Measurements from ENCODE around the gene MET.
"Not testable (repeated sequence)": the region's sequence is repeated elsewhere in the genome, so short reads cannot be mapped to it uniquely, and the experiment has no call there.

Gene MET

DNA sequence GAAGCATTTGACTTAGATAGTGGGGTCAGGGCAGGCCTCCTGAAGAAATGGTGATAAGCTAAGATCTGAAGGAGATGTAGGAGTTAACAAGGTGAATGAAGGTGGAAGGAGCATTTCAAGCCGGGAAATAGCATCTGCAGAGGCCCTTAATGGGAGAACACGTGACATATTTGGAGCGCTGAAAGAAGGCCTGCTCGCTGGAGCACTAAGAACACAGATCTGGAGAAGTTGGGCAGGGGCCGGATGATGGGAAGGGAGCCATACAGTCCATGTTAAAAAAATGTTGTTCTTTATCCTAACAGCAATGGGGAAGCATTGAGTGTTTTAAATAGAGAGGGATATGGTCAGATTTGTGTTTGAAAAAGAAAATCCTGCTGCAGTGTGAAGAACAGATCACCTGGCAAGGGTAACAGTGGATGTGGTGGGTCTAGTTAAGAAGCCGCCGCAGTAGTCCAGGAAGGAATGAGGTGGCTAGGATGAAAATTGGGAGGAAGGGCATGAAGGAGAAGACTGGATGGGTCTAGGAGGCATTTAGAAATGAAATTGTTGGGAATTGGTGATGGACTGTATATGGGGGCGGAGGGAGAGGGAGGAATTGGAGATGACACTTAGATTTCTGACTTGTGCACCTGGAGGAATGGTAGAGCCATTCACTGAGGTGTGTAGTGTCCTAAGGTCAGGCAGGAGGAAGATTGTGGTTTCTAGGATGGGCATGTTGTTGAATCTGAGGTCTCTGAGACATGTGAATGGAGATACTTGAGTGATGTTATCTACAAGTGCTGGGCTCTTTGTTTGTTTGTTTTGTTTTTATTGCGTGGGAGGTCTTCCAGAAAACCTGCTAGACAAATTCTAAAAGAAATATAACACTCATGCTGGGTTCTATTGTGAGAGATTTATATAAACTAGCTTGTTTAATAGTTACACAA is 58.4 kb downstream of the MET start:
- no peak for DNase-seq

DNA sequence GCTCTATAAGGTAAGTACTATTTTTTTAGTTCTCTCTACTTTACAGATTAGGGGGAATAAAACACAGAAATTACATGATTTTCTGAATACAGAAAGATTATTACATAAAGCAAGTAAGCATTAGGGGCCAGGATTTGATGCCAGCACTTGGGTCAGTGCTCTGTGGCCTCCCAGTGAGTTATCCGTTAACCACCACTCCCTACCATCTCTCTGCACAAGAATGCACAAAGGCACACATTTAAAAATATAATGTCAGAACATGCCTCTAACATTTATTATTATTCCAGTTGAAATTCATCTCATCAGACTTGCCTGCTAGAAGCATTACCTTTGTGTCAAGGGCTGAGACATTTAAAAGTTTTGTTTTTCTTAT is 59.0 kb downstream of the MET start:
- no peak for DNase-seq

DNA sequence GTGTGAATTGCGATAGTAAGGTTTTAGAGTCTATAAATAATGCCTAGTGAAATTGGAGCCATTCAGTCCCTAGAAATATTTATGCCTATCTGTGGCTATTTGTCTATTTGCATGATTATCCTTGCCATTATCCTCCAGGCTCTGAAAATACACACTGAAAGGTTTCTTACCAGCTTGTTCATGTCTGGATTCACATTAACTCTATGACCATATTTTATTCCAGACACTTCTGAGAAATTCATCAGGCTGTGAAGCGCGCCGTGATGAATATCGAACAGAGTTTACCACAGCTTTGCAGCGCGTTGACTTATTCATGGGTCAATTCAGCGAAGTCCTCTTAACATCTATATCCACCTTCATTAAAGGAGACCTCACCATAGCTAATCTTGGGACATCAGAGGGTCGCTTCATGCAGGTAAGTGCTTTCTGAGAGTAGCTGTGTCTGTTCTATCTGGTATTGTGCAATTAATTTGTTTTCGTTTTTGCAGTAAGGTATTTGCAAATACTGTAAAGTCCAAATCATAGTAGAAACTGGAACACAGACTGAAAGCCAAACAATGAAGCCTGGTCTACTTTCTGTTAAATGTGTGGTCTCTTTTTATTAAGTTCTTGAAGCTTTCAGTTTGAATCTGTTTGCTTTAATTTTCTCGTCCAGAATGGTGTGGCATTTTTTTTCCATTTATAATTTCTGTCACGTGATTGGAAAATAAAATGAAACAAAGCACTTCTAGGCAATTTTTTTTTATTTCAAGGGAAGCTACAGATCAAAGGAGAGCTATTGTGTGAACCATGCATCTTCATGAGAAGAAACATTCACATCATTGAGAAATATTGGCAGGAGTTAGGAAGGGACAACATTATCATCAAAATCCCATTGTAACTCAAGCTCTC is 59.7 kb downstream of the MET start:
- no peak for DNase-seq

DNA sequence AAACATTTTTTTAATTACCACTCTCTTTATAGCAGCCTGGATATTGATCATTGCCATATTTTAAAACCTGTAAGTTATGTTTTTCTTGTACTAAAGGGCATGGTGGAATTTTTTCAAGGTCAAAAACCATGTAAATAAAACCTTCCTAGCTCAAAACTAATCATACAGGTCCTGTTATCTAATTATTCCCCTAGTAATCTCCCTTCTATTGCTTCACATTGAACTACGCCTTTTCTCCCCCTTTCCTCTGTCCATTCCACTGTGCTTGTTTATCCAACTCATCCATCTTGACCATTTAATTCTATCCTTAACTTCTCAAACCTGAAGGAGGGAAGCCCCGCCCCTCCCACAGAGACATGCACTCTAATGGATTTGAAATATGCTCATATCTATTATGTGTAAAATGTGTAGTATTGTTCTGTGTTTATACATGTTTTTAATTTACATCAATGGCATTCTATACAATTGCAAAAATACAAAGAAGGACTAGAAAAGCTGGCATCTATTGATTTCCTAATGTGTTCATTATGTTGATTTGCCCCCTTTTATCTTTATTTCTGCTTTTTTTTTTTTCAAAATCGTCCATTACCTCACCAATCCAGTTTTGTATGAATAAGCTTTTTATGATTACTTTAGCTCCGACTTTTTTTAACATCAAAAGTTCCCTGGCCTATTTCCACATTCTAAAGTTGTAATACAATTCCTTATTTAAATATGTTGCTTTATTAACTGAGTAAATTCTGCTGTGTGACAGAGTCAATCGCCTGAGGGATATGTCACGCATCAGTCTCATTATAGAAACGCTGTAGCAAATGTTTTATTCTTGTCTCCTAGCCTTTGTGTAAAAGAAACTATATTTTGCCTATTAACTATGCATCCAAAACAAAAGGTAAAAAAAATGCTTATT is 61.0 kb downstream of the MET start:
- DNase-seq: no peak

DNA sequence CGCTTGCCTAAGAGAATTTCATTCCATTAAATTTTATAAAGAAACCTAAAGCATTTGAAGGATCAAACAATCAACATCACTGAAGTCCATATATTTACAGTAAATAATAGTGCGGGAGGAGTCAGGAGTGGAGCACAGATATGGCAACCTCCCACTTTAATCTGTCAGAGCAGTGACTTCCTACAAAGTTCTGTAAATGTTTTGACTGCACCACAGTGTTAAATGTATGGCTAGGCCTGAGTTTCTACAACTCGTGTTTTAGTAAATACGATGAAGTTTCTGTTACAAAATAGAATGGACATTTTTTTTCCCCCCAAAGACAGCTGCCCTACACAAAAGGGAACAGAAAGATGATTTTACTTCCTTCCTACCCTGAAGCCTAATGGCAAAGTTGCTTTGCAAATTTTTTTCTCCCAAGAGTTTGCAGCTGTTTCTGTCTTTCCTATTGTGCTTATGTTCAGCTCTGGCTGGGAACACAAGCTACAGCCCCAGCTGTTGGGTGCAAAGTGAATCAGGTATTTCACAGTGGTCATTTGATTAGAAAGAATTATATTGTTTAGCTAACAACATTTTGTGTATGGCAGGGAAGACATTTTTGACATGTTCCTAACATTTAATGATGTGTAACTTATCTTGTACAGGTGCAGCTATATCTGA is 62.1 kb downstream of the MET start:
- DNase-seq: no peak

DNA sequence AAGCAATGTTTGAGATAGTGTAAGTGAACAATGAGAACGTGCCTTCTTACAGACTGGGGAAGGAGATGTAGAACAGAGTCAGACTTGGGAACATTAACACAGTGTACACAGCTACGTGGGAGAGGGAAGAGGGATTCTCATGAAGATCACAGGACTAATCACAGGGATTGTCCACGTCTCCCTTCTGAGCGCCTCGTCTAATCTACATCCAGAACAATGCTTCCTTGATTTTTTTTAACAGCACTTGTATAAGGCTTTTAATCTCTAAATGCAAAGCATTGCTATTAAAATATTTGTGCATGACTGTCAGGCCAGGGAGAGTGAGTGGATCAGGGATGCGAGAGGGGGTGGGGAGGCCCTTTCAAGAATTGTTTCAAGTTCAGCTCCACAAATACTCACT is 62.7 kb downstream of the MET start:
- DNase-seq: no peak

DNA sequence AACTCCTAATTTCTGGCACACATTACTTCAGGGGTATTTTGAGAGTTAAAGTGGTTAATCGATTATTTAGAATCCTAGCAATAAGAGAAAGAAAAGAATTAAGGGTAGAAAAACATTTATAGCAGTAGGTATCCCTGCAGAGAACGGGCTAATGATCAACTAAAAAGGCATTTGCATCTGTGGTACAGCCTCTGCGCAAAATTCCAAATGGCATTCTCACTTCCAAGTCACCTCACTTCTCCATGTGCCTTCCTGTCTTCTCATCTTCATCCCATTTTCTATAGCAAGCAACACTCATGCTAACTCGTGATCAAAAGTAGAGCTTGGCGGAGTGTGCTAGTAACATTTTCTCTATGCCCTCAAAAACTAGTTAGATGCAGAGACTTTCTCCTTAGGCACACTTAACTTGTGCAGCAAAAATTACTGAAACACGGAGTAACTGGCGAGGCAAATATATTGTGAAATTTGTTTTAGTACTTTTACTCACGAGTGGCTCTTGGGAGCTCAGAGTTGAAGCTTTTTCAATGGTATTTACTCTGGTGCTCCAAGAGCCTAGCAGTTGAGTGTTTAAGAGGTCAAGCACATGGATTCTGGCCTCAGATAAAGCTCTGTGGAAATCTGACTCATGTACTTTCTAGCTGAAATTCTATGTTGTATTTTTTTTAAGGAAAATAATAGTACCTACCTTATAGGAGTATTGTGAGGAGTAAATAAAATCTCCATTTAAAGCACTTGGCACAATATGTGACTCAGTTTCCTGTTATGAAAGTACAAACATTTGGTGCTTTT is 65.1 kb downstream of the MET start:
- DNase-seq: no peak

DNA sequence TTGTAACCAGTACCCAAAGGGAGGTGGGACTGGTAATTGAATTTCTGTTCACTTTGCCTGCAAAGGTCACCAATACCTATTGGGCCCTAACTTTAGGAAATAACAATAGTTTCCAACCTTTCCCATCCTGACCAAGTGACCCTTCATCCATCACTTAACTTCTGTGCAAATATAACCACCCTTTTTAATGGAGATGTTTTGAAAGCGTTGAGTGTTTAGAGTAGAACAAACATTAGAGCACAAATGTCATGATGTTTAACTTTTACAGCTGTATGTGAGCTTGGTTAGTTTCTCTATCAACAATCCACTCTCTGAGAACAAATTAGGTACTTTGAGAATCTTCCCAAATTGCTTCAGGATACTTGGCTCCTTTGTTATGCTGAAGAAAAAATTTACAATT is 66.4 kb downstream of the MET start:
- no peak for DNase-seq

DNA sequence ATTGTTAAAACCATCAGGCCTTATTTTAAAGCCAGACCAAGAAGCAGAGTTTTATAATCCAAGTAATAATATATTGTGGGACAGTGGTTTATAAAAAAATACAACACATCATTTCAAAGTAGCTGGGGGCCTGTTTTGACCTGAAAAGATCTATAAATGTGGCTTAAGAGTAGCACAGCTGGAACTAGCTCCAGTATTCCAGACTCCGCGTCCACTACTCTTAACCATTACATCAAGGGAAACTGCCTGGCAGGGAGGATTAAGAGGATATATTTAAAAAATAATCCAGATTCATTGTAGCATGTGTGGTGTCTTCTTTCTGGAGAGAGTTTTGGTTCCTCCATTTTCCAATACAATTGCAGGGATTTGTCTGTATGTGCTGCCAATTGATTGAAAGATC is 67.3 kb downstream of the MET start:
- no peak for DNase-seq

DNA sequence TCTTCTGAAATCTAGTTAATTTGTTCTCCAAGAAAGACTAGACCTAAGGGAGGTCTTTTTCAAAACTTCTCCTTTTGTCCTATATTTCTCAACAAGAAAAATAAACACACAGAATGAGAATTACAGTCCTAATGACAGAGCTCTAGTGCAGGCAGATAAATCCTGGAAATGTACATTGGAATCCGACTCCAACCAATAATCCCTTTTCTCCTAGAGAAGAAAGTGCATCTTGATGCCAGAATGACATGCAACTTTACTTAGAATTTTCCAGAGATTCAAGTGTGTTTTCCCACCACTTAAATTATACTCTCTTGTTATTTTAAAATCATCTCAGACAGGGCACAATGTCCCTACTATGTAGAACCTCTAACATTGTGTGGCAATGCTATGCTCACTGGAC is 68.2 kb downstream of the MET start:
- no peak for DNase-seq

DNA sequence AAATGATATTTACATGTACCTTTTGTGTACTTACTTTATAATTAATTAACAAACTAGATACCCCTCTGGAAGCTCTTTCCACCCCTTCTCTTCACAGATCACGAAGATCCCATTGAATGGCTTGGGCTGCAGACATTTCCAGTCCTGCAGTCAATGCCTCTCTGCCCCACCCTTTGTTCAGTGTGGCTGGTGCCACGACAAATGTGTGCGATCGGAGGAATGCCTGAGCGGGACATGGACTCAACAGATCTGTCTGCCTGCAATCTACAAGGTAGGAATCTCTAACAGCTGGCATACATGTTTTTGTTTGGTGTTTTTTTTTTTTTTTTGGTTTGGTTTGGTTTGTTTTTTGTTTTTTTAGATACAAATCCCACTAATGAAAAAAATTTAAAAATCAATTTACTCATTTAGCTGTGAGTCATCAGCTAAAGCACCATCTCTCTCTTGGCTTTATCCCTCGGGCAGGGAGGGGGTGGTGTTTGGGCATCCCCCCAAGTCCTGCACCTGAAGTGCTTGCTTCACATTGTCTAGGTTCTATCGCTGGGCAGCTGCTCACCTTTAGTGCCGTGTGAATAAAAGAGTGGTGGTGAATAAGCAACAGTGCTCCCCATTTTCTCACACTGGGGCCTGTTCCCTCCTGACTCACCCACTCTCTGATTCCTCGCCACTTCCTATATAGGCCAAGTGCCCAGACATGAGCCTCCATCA is 68.9 kb downstream of the MET start:
- DNase-seq: no peak

DNA sequence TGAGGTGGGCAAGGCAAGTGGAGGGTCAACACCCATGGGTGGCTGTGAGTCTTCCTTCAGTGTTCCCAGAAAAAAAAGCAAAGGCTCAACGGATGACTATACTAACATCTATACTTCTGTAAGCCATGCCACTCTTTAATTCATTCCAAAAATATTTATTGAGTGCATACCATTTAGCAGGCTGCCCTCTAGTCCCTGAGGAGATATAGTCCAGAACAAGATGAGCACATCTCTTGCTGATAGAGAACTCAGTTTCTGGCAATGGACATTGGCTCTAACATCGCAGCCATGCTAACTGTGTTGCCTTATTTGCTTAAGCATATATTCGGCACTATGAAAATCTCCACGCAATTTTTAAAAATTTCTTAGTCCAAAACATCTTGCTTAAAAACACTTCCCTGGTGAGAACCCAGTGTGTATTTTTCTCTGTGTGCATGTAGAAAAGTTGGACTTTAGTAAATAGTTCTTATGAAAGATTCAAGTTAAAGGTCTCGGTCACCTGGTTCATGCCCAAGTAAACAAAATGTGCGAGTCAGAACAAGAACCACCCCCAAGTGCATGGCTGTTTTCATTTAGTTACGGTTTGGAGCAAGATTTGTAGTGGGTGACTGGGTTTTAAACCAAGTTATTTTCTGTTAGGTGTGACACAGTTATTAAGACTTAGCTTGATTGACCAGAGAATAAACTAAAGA is 69.8 kb downstream of the MET start:
- DNase-seq: no peak

DNA sequence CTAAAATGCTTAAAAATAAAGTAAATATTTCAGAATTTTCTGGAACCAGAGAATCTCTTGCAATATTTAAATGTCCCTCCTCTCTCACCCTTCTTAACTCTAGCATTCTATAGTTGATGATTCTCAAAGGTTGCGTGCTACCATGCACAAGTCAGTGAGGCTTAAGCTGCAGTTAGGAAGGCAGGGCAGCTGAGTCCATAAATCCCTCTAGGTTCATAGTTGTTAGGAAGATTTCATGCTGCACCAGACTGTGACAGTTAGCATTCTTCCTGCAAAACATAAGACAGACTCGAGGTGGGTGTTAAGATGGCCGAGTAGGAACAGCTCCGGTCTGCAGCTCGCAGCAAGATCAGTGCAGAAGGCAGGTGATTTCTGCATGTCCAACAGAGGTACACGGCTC is 70.6 kb downstream of the MET start:
- DNase-seq: no peak

DNA sequence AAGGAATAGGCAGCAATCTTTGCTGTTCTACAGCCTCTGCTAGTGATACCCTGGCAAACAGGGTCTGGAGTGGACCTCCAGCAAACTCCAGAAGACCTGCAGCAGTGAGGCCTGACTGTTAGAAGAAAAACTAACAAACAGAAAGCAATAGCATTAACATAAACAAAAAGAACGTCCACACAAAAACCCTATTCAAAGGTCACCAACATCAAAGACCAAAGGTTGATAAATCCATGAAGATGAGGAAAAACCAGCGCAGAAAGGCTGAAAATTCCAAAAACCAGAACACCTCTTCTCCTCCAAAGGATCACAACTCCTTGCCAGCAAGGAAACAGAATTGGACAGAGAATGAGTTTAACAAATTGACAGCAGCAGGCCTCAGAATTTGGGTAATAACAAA is 71.8 kb downstream of the MET start:
- DNase-seq: not testable (repeated sequence)

DNA sequence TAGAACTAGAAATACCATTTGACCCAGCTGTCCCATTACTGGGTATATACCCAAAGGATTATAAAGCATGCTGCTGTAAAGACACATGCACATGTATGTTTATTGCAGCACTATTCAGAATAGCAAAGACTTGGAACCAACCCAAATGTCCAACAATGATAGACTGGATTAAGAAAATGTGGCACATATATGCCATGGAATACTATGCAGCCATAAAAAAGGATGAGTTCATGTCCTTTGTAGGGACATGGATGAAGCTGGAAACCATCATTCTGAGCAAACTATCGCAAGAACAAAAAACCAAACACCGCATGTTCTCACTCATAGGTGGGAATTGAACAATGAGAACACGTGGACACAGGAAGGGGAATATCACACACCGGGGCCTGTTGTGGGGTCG is 74.4 kb downstream of the MET start:
- DNase-seq: not testable (repeated sequence)

DNA sequence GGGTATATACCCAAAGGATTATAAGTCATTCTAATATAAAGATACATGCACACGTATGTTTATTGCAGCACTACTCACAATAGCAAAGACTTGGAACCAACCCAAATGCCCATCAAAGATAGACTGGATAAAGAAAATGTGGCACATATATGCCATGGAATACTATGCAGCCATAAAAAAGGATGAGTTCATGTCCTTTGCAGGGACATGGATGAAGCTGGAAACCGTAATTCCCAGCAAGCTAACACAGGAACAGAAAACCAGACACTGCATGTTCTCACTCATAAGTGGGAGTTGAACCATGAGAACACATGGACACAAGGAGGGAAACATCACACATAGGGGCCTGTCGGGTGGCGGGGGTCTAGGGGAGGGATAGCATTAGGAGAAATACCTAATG is 79.1 kb downstream of the MET start:
- not testable (repeated sequence) for DNase-seq

DNA sequence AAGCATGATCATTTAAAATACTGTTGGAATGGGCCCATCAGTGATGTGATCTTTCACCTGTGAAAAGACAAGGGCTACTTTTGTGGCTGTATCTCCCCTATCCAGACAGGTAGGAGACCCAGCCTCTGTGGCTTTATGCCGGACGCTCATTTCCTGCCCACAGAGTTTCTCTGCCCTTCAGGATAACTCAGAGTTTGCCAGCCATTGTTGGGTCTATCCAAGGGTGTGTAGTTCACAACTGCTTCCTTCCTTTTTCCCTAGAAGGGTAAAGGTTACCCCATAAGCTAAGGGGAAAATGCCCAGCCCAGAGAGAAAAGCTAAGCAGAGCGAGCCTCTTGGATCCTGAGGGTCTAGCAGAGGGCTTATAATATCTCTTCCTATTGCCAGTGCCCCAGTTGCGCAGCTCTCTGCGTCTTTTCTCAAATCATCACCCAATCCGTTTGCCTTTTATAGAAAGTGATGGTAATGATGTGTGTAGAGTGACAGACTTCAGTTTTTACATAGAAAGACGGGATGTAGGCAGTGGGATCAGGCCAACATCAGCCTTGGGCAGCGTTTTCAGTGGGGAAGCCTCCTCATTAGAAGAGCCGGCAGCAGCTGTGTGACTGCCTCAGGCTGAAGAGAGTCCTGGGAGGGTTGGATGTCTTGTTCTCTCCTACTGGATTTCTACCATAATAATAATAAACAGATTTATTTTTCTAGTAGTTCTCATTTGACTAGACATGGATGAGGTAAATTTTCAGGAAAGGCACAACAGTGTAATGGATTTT is 80.5 kb downstream of the MET start:
- DNase-seq: no peak

DNA sequence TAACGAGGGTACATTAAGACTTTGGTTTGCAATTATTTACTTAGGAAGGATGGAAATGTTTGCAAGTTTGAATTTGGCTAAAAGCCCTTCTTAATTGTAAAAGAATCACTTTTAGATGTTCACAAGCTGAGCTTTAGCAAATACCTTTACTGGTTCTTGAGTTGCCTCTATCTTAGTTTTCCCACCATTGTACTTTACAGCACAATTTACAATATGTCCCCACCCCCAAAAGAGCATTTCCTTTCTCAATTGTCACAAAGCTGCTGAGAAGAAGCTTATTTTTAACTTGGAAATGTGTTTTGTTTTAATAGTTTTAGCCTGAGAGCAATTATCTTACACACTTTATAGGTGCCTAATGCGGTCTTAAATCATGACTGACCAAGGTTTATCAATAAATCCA is 81.1 kb downstream of the MET start:
- no peak for DNase-seq

DNA sequence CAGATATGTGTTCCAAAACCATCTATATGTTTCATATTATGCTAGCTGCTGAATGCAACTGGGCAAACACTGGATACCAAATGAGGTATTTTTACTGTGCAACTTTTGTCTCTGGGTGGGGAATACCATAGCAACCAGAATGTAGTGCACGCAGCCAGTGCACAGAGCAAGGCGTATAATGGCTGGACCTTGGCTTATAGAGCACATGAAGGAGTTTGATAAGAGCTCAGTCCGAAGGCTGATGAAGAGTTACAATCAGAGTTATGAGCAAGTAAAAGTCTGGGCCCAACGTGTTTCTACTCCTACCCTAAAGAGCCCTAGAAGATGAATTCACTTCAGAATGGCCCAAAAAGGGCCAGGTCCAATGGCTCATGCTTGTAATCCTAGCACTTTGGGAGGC is 82.2 kb downstream of the MET start:
- DNase-seq: no peak

DNA sequence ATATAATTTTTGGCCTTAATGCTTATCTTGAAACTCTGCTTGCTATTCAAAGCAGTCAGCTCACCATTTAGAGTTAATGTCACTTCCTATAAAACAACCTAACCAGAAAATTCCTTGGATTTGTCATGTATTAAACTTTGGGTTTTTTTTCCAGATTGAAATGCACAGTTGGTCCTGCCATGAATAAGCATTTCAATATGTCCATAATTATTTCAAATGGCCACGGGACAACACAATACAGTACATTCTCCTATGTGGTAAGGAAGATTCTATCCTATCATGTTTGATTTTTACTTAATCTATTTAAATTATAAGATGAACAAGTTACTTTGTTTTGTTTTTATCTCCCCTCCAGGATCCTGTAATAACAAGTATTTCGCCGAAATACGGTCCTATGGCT is 85.3 kb downstream of the MET start:
- DNase-seq: no peak
